Jurkat, Clone E6-1 (cell line): ENCODE results near the gene ZNF701.
"Not testable (repeated sequence)": the region's sequence is repeated elsewhere in the genome, so short reads cannot be mapped to it uniquely, and the experiment has no call there.

ENCODE experiments used
- DNase-seq: peaks from one replicate; pipeline ENCODE4 v3.0.0-alpha.2; 2011; ENCODE audit warnings: low read depth, low spot score
- H3K4me3 ChIP-seq: 2 replicates; pipeline ENCODE4 v1.5.1; 2011; ENCODE audit warnings: mild to moderate bottlenecking, low read length, control low read depth, moderate library complexity

ZNF701 gene

GRCh38 chr19:52558732-52559445 lies 11.2 kb upstream of the ZNF701 start:
- not testable (repeated sequence) for H3K4me3 ChIP-seq, DNase-seq

DNA sequence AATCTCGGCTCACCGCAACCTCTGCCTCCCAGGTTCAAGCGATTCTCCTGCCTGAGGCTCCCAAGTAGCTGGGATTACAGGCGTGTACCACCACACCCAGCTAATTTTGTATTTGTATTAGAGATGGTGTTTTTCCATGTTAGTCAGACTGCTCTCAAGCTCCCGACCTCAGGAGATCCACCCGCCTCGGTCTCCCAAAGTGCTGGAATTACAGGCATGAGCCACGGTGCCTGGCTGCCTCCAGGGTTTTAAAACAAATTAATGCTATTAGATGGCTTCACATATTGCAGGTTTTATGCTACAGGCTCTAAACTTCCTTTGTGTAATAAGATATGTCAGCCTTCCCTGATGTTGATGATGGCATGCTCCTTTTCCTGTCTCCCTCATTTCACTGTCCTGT lies 8.5 kb upstream of the ZNF701 start:
- not testable (repeated sequence) for H3K4me3 ChIP-seq, DNase-seq

DNA sequence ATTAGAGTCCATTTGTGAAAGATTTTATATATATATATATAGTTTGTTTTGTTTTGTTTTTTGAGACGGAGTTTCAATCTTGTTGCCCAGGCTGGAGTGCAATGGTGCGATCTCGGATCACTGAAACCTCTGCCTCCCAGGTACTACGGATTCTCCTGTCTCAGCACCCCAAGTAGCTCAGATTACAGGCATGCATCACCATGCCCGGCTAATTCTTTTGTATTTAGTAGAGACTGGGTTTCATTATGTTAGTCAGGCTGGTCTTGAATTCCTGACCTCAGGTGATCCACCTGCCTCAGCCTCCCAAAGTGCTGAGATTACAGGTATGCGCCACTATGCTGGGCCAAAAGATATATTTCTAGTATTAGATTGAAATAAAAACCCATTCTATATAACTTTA lies 4.0 kb upstream of the ZNF701 start:
- no peak for DNase-seq

GRCh38 chr19:52566588-52566987 lies 3.5 kb upstream of the ZNF701 start:
- DNase-seq = no peak
- no peak overlapping the region for H3K4me3 ChIP-seq

More for the DNA sequence above, 4.0 kb upstream of the ZNF701 start:
- H3K4me3 ChIP-seq = no peak overlapping the region

DNA sequence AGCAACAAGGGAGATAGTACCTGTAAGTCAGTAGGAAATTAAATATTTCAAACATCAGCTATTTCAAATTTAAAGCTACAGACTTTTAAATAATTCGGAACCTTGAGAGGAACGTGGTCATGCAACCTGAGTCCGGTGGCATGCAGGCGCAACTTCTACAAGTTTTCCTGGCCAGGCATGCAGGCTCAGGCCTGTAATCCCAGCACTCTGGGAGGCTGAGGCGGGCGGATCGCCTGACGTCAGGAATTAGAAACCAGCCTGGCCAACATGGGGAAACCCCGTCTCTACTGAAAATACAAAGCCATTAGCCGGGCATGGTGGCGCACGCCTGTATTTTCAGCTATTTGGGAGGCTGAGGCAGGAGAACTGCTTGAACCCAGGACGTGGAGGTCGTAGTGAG lies 2.2 kb upstream of the ZNF701 start:
- no peak for DNase-seq
- no peak overlapping the region for H3K4me3 ChIP-seq

GRCh38 chr19:52569638-52569999 lies 468 bp upstream of the ZNF701 start:
- not testable (repeated sequence) for DNase-seq

DNA sequence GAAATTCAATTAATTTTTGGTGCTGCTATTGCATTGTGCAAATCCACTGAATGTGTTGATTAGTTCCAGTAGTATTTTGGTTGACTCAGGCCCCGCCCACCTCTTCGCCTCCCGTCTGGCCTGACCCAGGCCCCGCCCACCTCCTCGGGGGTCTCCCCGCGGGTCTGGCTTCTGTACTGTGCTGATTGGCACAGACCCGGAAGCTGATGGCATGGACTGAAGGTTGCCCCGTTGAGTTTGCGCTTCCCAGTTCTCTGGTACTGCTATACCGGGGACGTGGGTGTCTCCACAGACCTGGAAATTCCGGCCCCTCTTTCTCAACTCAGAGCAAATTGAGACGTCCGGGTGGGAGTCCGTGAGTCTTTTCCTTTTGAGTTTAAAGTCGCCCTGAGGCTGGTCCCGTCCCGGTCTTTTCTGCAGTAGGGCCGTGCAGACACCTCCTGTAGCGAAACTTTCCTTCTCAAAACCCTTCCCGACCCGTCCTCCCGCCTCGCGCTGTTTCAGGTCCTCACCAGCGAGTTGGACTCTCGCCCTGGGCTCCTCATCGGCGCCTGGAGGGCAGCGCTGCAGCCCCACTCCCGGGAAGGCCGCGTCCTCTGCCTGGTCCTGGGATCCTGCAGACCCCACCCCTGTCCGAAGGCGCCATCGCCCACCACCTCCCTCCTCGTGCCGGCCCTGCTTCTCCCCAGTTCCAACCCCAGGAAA lies 14.8 kb downstream of the ZNF701 start:
- no peak for DNase-seq

More at GRCh38 chr19:52569638-52569999, 468 bp upstream of the ZNF701 start:
- H3K4me3 ChIP-seq = not testable (repeated sequence)

DNA sequence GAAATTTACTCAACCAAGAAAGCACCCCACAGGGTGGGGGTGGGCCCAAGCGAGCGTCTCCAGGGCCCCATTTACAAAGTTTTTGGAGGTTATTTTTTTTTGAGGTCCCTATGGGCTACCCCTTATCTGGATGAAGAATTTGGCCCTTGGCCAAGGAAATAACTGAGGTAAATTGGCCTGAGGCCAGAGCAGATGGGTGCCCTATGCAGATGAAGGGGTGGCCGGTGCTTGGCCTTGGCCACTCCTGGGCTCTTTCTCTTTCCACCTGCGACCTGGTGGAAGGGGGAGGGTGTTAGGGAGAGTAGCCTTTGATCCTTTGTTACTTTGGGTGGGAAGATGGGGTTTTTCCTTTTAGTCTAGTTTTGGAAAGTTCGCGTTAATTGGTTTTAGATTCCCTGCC lies 15.5 kb downstream of the ZNF701 start:
- DNase-seq = no peak

More for the DNA sequence above, 14.8 kb downstream of the ZNF701 start:
- H3K4me3 ChIP-seq = no peak overlapping the region

GRCh38 chr19:52590728-52591127 lies 20.6 kb downstream of the ZNF701 start:
- no peak overlapping the region for H3K4me3 ChIP-seq
- DNase-seq = no peak

More for the DNA sequence above, 15.5 kb downstream of the ZNF701 start:
- H3K4me3 ChIP-seq = no peak overlapping the region

DNA sequence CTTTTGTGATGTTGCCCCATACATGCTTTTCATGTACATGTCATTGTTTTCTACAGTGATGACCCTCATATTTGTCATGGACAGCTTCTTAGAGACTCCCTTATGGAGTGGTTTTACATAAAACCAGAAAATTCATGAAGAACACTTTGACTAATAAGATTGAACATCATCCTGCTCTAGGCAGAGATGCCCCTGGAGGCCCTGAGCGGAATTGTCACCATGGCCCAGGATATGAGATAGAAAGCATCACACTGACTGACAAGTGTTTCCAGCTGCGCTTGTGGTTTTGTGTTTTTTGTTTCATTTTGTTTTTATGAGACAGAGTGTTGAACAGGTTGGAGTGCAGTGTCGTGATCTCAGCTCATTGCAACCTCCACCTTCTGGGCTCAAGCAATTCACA lies 22.2 kb downstream of the ZNF701 start:
- H3K4me3 ChIP-seq = no peak overlapping the region
- no peak for DNase-seq

DNA sequence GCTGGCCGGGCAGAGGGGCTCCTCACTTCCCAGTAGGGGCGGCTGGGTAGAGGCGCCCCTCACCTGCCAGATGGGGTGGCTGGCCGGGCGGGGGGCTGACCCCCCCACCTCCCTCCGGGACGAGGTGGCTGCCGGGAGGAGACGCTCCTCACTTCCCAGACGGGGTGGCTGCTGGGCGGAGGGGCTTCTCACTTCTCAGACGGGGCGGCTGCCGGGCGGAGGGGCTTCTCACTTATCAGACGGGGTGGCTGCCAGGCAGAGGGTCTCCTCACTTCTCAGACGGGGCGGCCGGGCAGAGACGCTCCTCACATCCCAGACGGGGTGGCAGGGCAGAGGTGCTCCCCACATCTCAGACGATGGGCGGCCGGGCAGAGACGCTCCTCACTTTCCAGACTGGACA lies 23.4 kb downstream of the ZNF701 start:
- not testable (repeated sequence) for DNase-seq, H3K4me3 ChIP-seq

DNA sequence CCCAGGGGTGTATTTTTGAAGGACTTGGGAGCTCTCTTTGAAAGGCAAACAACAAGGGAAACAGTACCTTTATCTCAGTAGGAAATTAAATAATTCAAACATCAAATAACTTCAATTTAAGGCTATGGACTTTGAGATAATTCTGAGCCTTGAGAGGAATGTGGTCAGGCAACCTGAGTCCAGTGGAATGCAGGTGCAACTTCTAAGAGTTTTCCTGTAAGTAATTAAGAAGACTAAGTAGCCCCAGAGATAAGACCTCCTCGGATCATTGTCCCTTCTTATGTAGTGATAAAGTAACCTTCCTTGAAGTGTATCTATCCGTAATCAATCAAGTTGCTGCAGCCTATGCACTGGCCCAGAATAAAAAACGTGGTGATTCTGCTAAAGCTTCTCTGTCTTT lies 29.2 kb downstream of the ZNF701 start:
- DNase-seq = no peak
- H3K4me3 ChIP-seq = no peak overlapping the region

GRCh38 chr19:52600639-52601024 lies 30.5 kb downstream of the ZNF701 start:
- peak overlapping the region; percentile 68 for H3K4me3 ChIP-seq
- DNase-seq = no peak

DNA sequence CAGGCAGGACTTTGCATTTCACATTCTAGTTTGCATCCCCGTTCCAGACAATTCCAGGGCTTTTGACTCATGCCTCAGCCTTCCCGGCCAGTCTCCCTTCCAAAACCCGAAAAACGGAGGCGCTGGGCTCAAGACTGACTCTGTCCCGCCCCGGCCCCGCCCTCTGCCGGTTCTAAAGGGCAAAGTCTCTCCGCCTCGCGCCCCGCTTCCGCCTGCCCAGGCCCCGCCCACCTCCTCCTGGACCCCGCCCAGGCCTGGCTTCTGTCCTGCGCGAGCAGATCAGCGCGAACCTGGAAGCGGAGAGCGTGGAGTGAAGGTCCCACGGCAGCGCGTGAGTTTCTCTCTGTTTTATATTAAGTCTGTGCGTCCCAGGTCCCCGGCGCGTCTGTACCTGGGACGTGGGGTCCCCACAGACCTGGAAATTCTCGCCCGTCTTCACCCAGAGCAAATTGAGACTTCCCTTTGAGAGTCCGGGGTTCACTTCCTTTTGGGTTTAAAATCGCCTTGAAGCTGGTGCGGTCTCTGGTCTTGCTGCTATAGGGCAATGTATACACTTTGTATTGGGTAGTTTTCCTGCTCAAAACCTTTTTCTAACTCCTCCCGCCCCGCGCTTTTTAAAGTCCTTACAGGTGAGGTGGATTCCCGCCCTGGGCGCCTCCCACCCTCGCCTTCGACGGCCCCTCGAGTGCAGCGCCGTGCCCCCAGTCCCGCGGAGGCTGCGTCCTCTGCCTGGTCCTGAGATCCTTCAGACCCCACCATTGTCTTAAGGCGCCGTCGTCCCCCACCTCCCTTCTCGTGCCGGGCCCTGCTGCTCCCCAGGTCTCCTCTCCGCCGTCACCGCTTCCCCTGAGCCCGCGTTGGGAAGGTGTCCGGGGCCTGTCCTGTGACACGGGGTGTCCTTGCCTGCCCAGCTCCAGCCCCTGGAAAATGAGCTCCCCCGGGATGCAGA lies 31.2 kb downstream of the ZNF701 start:
- peak; percentile 63 for DNase-seq
- peak overlapping the region; percentile 68 for H3K4me3 ChIP-seq

DNA sequence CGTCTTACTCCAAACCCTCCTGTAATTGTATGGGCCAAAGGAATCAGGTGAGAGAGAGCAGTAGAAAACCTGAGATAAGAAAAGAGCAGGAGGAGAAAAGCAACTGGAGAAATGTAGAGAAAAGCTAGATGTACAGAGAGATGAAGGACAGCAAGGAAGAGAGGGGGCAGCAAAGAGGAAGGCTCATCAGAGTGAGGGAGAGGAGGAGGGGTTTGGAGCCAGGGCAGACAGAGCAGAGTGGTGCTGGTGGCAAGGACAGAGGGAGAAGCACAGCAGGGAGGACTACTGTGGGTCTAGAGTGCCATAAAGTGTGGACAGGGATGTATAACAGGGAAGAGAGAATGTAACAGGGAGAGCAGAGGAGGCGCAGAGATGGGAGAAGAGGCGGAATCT lies 31.9 kb downstream of the ZNF701 start:
- H3K4me3 ChIP-seq = peak overlapping the region; percentile 68
- DNase-seq = not testable (repeated sequence)

DNA sequence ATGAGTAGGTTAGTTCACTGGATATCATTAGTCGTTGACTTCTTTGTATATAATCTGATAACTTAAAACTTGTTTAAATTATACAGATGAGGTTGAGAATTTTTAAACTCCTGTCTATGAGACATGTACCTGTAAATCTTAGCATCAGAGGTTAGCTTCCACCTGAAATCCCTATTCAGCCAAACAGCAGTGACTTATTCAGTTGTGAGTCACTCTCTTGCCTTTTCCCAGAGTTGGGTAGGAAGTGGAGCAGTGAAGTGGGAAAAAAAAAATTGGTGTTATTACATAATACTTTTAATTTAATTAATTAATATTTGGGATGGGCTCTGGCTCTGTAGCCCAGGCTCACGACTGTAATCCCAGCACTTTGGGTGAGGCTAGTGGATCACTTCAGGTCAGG lies 32.9 kb downstream of the ZNF701 start:
- no peak overlapping the region for H3K4me3 ChIP-seq
- no peak for DNase-seq

DNA sequence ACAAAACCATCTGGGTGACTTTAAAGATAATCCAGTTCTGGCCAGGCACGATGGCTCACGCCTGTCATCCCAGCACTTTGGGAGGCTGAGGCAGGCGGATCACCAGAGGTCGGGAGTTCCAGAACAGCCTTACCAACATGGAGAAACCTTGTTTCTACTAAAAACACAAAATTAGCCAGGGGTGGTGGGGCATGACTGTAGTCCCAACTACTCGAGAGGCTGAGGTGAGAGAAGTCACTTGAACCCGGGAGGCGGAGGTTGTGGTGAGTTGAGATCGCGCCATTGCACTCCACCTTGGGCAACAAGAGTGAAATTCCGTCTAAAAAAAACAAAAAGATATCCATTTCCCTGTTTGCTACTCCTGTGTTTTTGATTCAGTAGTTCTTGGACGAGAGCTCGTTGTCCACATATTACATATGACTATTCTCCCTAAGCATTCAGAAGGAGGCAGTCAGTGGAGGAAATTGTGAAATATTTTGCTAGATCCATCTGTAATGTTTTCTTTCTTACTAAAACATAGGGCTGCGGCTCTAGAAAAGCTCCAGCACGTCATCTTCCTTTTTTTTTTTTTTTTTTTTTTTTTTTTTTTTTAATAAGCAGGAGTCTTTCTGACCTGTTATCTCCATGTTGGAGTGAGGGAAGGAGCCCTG lies 33.6 kb downstream of the ZNF701 start:
- no peak for DNase-seq
- no peak overlapping the region for H3K4me3 ChIP-seq

DNA sequence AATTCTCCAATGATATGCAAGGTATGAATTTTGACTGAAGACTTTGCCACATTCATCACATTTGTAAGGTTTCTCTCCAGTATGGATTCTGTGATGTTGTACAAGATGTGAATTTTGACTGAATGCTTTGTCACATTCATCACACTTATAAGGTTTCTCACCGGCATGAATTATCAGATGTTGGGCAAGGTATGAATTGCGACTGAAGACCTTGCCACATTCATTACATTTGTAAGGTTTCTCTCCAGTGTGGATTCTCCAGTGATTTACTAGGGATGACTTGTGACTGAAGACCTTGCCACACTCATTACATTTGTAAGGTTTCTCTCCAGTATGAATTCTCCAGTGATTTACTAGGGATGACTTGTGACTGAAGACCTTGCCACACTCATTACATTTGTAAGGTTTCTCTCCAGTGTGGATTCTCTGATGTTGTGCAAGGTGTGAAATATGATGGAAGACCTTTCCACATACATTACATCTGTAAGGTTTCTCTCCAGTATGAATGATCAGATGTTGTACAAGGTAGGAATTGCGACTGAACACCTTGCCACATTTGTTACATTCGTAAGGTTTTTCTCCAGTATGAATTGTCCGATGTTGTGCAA lies 43.3 kb downstream of the ZNF701 start:
- no peak for DNase-seq
- no peak overlapping the region for H3K4me3 ChIP-seq

- peak; percentile 30 for DNase-seq
- no peak overlapping the region for H3K4me3 ChIP-seq
Observed at GRCh38 chr19:52621376-52621775, 51.3 kb downstream of the ZNF701 start.
